Vagina (tissue), 2 donors: ENCODE results near the gene UBQLN4.

ENCODE experiments used
- POLR2A ChIP-seq, 2 donors: fragments of 450-650 bp; IDR thresholded peaks; one replicate each; pipeline ENCODE4 v1.6.1; 2017; ENCODE audit warnings: antibody characterized with exemption in 2 of 2, mild to moderate bottlenecking in 2 of 2, moderate library complexity in 2 of 2
- TF ChIP-seq, protein P1 (sequence below), 3 experiments: fragments of 450-650 bp in 2 of 3; fragments of 200-600 bp in 1 of 3; sonication (generic) in 1 of 3; IDR thresholded peaks; one replicate each; pipeline ENCODE4 v1.5.1; 2017 to 2019; ENCODE audit warnings: antibody characterized with exemption in 3 of 3, mild to moderate bottlenecking in 2 of 3, moderate library complexity in 2 of 3

DNA sequence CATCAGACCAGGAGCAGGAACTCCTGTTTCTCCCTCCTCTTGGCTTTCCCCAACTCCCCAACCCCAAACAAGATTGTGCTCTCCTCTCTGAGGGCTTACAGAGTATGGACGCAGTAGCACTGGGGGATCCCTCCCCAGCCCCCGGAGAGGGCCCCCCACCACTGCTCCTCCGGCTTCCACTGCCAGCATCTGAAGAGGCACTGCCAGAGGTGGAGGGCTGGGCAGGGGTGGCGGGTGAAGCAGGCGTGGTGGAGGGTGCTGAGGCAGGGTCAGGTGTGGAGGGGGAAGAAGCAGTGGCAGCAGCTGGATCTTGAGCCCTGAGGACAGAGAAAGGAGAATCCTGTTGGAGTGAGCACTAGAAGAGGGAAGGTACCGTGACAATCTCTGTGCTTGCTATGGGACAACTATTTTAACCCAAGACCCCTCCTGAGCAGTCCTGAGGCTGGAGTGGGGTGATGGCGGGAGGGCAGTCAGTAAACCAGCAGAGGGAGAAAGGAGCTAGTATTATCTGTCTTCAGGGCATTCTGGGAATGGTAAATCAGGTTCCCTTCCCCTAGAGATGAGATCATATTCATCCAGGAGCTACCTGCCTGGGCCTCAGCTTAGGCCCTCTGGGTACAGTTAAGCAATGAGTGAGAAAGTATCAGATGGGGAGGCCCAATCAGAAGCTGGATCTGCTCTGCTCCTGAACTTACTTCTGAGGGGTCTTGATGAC, 2.4 kb downstream of the UBQLN4 start:
- TF ChIP-seq POLR2A (IDR thresholded peaks at IDR 0.05), result no peak
- TF ChIP-seq, protein P1, sequence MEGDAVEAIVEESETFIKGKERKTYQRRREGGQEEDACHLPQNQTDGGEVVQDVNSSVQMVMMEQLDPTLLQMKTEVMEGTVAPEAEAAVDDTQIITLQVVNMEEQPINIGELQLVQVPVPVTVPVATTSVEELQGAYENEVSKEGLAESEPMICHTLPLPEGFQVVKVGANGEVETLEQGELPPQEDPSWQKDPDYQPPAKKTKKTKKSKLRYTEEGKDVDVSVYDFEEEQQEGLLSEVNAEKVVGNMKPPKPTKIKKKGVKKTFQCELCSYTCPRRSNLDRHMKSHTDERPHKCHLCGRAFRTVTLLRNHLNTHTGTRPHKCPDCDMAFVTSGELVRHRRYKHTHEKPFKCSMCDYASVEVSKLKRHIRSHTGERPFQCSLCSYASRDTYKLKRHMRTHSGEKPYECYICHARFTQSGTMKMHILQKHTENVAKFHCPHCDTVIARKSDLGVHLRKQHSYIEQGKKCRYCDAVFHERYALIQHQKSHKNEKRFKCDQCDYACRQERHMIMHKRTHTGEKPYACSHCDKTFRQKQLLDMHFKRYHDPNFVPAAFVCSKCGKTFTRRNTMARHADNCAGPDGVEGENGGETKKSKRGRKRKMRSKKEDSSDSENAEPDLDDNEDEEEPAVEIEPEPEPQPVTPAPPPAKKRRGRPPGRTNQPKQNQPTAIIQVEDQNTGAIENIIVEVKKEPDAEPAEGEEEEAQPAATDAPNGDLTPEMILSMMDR (IDR thresholded peaks at IDR 0.05), result no peak
